HepG2 (cell line): ENCODE data around the gene FAM24A. TPM values are rescaled to one million over a fixed set of nuclear protein-coding genes. Genes with fewer than 3 reads are reported as not detected.

Source experiments
- ARHGAP35 ChIP-seq: sonication (generic); formaldehyde crosslinking; IDR thresholded peaks from 2 replicates; pipeline ENCODE4 v1.9.0; 2022; ENCODE audit warnings: mild to moderate bottlenecking, inconsistent platforms, moderate library complexity, missing genetic modification reagents, borderline replicate concordance
- BCL6 ChIP-seq: IDR thresholded peaks from 2 replicates; pipeline ENCODE4 v1.6.1; 2016; ENCODE audit warnings: missing genetic modification reagents, missing compliant biosample characterization
- CBX2 ChIP-seq, 2 experiments: fragments of 200-600 bp in 1 of 2; sonication (generic); formaldehyde crosslinking in 1 of 2; IDR thresholded peaks; 2 replicates each; pipeline versions ENCODE4 v1.7.0 to v1.8.1; 2018 to 2022; ENCODE audit warnings: low read depth in 2 of 2, low read length in 1 of 2, mild to moderate bottlenecking in 1 of 2, missing genetic modification reagents in 1 of 2
- CHCHD3 ChIP-seq: sonication (generic); formaldehyde crosslinking; IDR thresholded peaks from 2 replicates; pipeline ENCODE4 v1.8.0; 2022; ENCODE audit warnings: mild to moderate bottlenecking, missing genetic modification reagents, moderate library complexity
- EP300 ChIP-seq, 3 experiments: sonication (generic) in 1 of 3; formaldehyde crosslinking in 1 of 3; IDR thresholded peaks; 2 replicates each; pipeline versions ENCODE4 v1.5.1 to v1.6.1; 2011 to 2020; ENCODE audit warnings: low read depth in 2 of 3, low read length in 2 of 3, borderline replicate concordance in 1 of 3, improper control_type of control experiment in 1 of 3, mild to moderate bottlenecking in 1 of 3, missing genetic modification reagents in 1 of 3, moderate library complexity in 1 of 3
- FOXM1 ChIP-seq: sonication (generic); formaldehyde crosslinking; IDR thresholded peaks from 2 replicates; pipeline ENCODE4 v1.5.0; 2020; ENCODE audit warnings: missing genetic modification reagents
- HBP1 ChIP-seq: IDR thresholded peaks from 2 replicates; pipeline ENCODE4 v1.6.1; 2016; ENCODE audit warnings: low read depth, control low read depth
- KDM3A ChIP-seq: IDR thresholded peaks from 2 replicates; pipeline ENCODE4 v1.6.1; 2018; ENCODE audit warnings: low read depth, missing compliant biosample characterization
- MIER2 ChIP-seq: IDR thresholded peaks from 2 replicates; pipeline ENCODE4 v1.6.1; 2016; ENCODE audit warnings: missing biosample characterization, missing genetic modification reagents
- MXD3 ChIP-seq: IDR thresholded peaks from 2 replicates; pipeline ENCODE4 v1.6.1; 2016; ENCODE audit warnings: mild to moderate bottlenecking, missing biosample characterization, missing genetic modification reagents
- POLR2A ChIP-seq, 2 experiments: IDR thresholded peaks; 2 replicates each; pipeline ENCODE4 v1.6.1; 2011; ENCODE audit warnings: low read depth in 2 of 2, low read length in 2 of 2, mild to moderate bottlenecking in 1 of 2, moderate library complexity in 1 of 2; ENCODE audit not compliant: insufficient read depth in 1 of 2
- SIN3A ChIP-seq: IDR thresholded peaks from 2 replicates; pipeline ENCODE4 v1.6.1; 2011; ENCODE audit warnings: low read depth, mild to moderate bottlenecking, control low read depth, low read length, borderline replicate concordance
- STAT6 ChIP-seq: sonication (generic); formaldehyde crosslinking; IDR thresholded peaks from 2 replicates; pipeline ENCODE4 v1.4.0; 2020; ENCODE audit warnings: missing genetic modification reagents, mild to moderate bottlenecking, borderline replicate concordance
- TCF7 ChIP-seq: sonication (generic); IDR thresholded peaks from 2 replicates; pipeline ENCODE4 v1.6.1; 2016; ENCODE audit warnings: antibody characterized with exemption, low read depth
- TGIF2 ChIP-seq: IDR thresholded peaks from 2 replicates; pipeline ENCODE4 v1.6.1; 2016; ENCODE audit warnings: control low read depth, missing compliant biosample characterization
- TRAFD1 ChIP-seq: sonication (generic); formaldehyde crosslinking; IDR thresholded peaks from 2 replicates; pipeline ENCODE4 v1.5.1; 2020; ENCODE audit warnings: missing genetic modification reagents, mild to moderate bottlenecking, borderline replicate concordance
- TRIM24 ChIP-seq: sonication (generic); formaldehyde crosslinking; IDR thresholded peaks from 2 replicates; pipeline ENCODE4 v1.8.0; 2022; ENCODE audit warnings: mild to moderate bottlenecking, missing genetic modification reagents
- U2AF2 ChIP-seq: fragments of 200-400 bp; formaldehyde crosslinking; IDR thresholded peaks from 2 replicates; pipeline ENCODE4 v1.6.1; 2017; ENCODE audit warnings: low read depth, mild to moderate bottlenecking, low read length
- ZNF335 ChIP-seq: sonication (generic); formaldehyde crosslinking; IDR thresholded peaks from 2 replicates; pipeline ENCODE4 v1.4.0; 2020; ENCODE audit warnings: missing genetic modification reagents
- ZNF547 ChIP-seq: sonication (generic); formaldehyde crosslinking; IDR thresholded peaks from 2 replicates; pipeline ENCODE4 v1.5.1; 2020; ENCODE audit warnings: mild to moderate bottlenecking, missing genetic modification reagents
- ZNF580 ChIP-seq: IDR thresholded peaks from 2 replicates; pipeline ENCODE4 v1.6.1; 2016; ENCODE audit warnings: low read depth, borderline replicate concordance
- ZNF660 ChIP-seq: sonication (generic); formaldehyde crosslinking; IDR thresholded peaks from 2 replicates; pipeline ENCODE4 v1.5.1; 2020; ENCODE audit warnings: mild to moderate bottlenecking, low read depth, missing genetic modification reagents, borderline replicate concordance
- ZNF841 ChIP-seq: sonication (generic); formaldehyde crosslinking; IDR thresholded peaks from 2 replicates; pipeline ENCODE4 v1.8.1; 2023; ENCODE audit warnings: missing genetic modification reagents, borderline replicate concordance
- ZSCAN29 ChIP-seq: sonication (generic); formaldehyde crosslinking; conservative IDR thresholded peaks from 2 replicates; pipeline ENCODE4 v1.4.0; 2020; ENCODE audit warnings: mild to moderate bottlenecking, missing genetic modification reagents
- polyA plus RNA-seq, 8 experiments: library from polyadenylated mRNA; depleted of rRNA in 3 of 8; stranded (reverse) in 7 of 8; unstranded in 1 of 8; fragments of >200 nt; fragmentation: Illumina TruSeq in 4 of 8; extraction: Trizol in 4 of 8; gene quantifications; 2 replicates each; pipeline versions ENCODE4 v1.2.1 to v1.2.3, GENCODE V29; 2011 to 2016; ENCODE audit warnings: low read depth in 4 of 8, missing spikeins in 1 of 8, mixed read lengths in 1 of 8; ENCODE audit not compliant: insufficient read depth in 1 of 8
- total RNA-seq, 5 experiments: library from RNA; depleted of rRNA; stranded (reverse); fragments of >200 nt; fragmentation: Illumina TruSeq; extraction: Trizol; gene quantifications; 2 replicates each; pipeline ENCODE4 v1.2.3, GENCODE V29; 2016; ENCODE audit warnings: low read depth in 1 of 5

FAM24A gene
- total and polyA plus RNA-seq, 2 of the 13 experiments (the other 11 are each of a cell fraction or from before 2014, with no cell fraction given), result not detected

- TF ChIP-seq CBX2 (IDR thresholded peaks at IDR 0.05; ENCODE audit: low read depth, low read length), result no peak
- TF ChIP-seq CBX2 (CRISPR knock-in tag; IDR thresholded peaks at IDR 0.05; ENCODE audit: low read depth), result peak; percentile 97; the same call in 1 of the 2 replicates
- peak; percentile 99 for TF ChIP-seq ZNF841 (CRISPR knock-in tag)
- no peak for TF ChIP-seq EP300 (IDR thresholded peaks at IDR 0.05; ENCODE audit: low read depth in 2 of 2, low read length in 2 of 2)
- peak; percentile 95 for TF ChIP-seq EP300 (CRISPR knock-in tag; IDR thresholded peaks at IDR 0.05; ENCODE audit: borderline replicate concordance)
- peak; percentile 100 for TF ChIP-seq ZNF547 (CRISPR knock-in tag)
- TF ChIP-seq FOXM1 (CRISPR knock-in tag), result peak; percentile 99
- peak; percentile 100 for TF ChIP-seq CHCHD3 (CRISPR knock-in tag)
- TF ChIP-seq ZNF580 (CRISPR knock-in tag), result peak; percentile 100
- no peak for TF ChIP-seq TRIM24 (CRISPR knock-in tag)
- no peak for TF ChIP-seq TCF7
- peak; percentile 100; the same call in 1 of the 2 replicates for TF ChIP-seq KDM3A
- peak; percentile 100 for TF ChIP-seq MXD3
- TF ChIP-seq BCL6 (CRISPR knock-in tag), result peak; percentile 95
- peak; percentile 100 for TF ChIP-seq TGIF2 (CRISPR knock-in tag)
- peak; percentile 100 for TF ChIP-seq HBP1
- no peak for TF ChIP-seq U2AF2
- peak; percentile 91 for TF ChIP-seq ZSCAN29 (CRISPR knock-in tag)
- TF ChIP-seq STAT6 (CRISPR knock-in tag), result peak; percentile 95
- peak; percentile 99 for TF ChIP-seq SIN3A
- peak; percentile 99 for TF ChIP-seq ZNF660 (CRISPR knock-in tag)
- TF ChIP-seq TRAFD1 (CRISPR knock-in tag), result peak; percentile 99
- peak; percentile 98 for TF ChIP-seq ZNF335 (CRISPR knock-in tag)
- TF ChIP-seq ARHGAP35, result peak; percentile 100
- TF ChIP-seq MIER2 (CRISPR knock-in tag), result peak; percentile 100
- TF ChIP-seq POLR2A (IDR thresholded peaks at IDR 0.05; ENCODE audit: insufficient read depth in 1 of 2, low read depth in 2 of 2, low read length in 2 of 2), result no peak
Measured at GRCh38 chr10:122911889-122912484, 1.6 kb downstream of the FAM24A start (continued).
